Omental fat pad (tissue), 4 donors: ENCODE data around the gene TBC1D9. TPM values are rescaled to one million over a fixed set of nuclear protein-coding genes. Genes with fewer than 3 reads are reported as not detected.

ENCODE experiments used
- ATAC-seq: fragments of 150-250 bp; one replicate; pipeline ENCODE4 v1.9.1; 2016; ENCODE audit warnings: mild to moderate bottlenecking, moderate library complexity; ENCODE audit not compliant: low FRiP score
- DNase-seq: peaks from one replicate; pipeline ENCODE4 v3.0.0-alpha.2; 2019; ENCODE audit warnings: low spot score
- CTCF ChIP-seq, 3 donors: fragments of 450-650 bp; IDR thresholded peaks; one replicate each; pipeline ENCODE4 v1.5.1; 2016 to 2017; ENCODE audit warnings: antibody characterized with exemption in 3 of 3, mild to moderate bottlenecking in 3 of 3, moderate library complexity in 2 of 3
- total RNA-seq, 4 donors: library from RNA; depleted of rRNA; stranded (reverse); fragments of >200 nt; gene quantifications; one replicate each; pipeline ENCODE4 v1.1.0, GENCODE V29; 2016

TBC1D9 gene
- total RNA-seq, 4 donors from 2014 or later = 29.6 to 60.3 (median 48.3) TPM

GRCh38 chr4:140688711-140689598 lies 67.2 kb downstream of the TBC1D9 start:
- ATAC-seq (no peak), DNase-seq (no peak)
- TF ChIP-seq CTCF (IDR thresholded peaks at IDR 0.05) = no peak

DNA sequence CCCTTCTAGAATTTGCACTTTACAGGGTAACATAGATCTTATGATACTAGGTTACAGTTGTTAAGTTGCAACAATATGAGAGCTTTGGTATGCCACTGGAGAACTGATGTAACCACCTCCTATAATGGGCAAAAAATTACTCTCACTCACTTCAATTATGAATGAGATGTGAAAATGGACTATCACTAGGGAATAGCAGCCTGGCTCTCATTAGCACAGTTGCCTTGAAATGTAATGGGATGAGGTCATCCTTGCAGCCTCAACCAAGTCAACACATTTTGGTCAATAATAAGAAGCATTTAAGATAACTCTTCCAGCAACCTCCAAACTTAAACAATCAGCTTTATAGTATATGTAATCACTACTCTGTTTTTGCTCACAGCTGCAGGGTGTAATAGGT lies 69.4 kb downstream of the TBC1D9 start:
- no peak for TF ChIP-seq CTCF (IDR thresholded peaks at IDR 0.05)
- DNase-seq = no peak
- ATAC-seq = no peak

DNA sequence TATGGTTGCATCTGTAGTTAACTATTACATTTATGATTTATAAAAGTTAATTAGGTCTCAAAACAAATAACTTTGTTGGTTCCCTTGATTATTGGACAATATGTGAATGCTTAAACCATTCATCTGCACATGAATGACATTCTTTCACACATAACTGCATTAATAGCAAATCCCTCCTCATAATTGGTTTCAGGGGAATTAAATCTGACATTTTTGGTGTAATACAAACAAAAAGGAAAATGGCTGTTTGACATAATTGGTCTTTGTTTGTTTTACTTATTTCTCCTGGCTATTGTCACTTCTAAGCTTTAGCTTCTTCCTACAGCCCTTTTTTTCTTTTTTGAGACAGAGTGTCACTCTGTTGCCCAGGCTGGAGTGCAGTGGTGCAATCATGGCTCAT lies 71.9 kb downstream of the TBC1D9 start:
- ATAC-seq (no peak), DNase-seq (no peak)
- no peak for TF ChIP-seq CTCF (IDR thresholded peaks at IDR 0.05)

GRCh38 chr4:140681201-140681600 lies 75.0 kb downstream of the TBC1D9 start:
- DNase-seq = no peak
- TF ChIP-seq CTCF (IDR thresholded peaks at IDR 0.05) = no peak
- no peak for ATAC-seq

GRCh38 chr4:140680686-140681085 lies 75.5 kb downstream of the TBC1D9 start:
- no peak for ATAC-seq
- no peak for TF ChIP-seq CTCF (IDR thresholded peaks at IDR 0.05)
- DNase-seq = no peak

DNA sequence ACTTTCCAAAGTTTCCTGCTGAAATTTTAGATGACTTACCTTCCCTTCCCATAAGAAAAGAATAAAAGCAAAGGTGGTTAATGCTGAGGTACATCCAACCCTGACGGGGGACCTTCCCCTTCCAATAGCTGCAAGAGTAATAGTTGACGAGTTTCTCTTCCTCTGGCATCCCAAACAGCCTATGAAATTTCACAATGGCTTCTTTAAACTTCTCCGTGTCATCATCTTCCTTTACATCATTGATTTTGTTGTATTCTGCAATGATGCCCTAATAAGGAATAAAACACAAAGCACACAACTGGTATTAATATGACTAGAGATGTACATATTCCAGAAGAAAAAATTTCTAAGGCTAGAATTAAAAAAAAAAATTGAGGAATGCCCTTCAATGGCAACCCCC lies 76.6 kb downstream of the TBC1D9 start:
- DNase-seq = no peak
- TF ChIP-seq CTCF (IDR thresholded peaks at IDR 0.05) = no peak
- no peak for ATAC-seq
